Hematopoietic multipotent progenitor cell treated with erythropoietin and hydrocortisone succinate and interleukin-3 and kit ligand, for 17 days (in vitro differentiated cells): ENCODE results near the gene KRT10.

Experiments
- DNase-seq: peaks from one replicate; pipeline ENCODE4 v3.0.0-alpha.2; 2015; ENCODE audit warnings: low spot score

The KRT10 gene

GRCh38 chr17:40803617-40804082 is 18.8 kb downstream of the KRT10 start:
- DNase-seq = peak; percentile 53

- no peak for DNase-seq
Measured at GRCh38 chr17:40801157-40801556, 21.3 kb downstream of the KRT10 start.

GRCh38 chr17:40800381-40800780 is 22.0 kb downstream of the KRT10 start:
- DNase-seq = no peak

GRCh38 chr17:40799859-40800258 is 22.6 kb downstream of the KRT10 start, which contains the start of gene KRT28:
KRT28 (minus strand) TSS chr17:40799959; CDS start chr17:40799893, 66 bp downstream.
- no peak for DNase-seq

- no peak for DNase-seq
Measured at GRCh38 chr17:40796846-40797245, 25.6 kb downstream of the KRT10 start.

GRCh38 chr17:40795019-40795667 is 27.3 kb downstream of the KRT10 start:
- no peak for DNase-seq

- DNase-seq = no peak
Measured at GRCh38 chr17:40794466-40794865, 27.9 kb downstream of the KRT10 start.

- no peak for DNase-seq
Measured at GRCh38 chr17:40793832-40794231, 28.6 kb downstream of the KRT10 start.

- DNase-seq = no peak
Measured at GRCh38 chr17:40791787-40792436, 30.5 kb downstream of the KRT10 start.

- DNase-seq = no peak
Measured at GRCh38 chr17:40791111-40791510, 31.3 kb downstream of the KRT10 start.

GRCh38 chr17:40782450-40782849 is 40.0 kb downstream of the KRT10 start, which contains the start of gene KRT27:
KRT27 (minus strand) TSS chr17:40782550; CDS start chr17:40782493, 57 bp downstream.
- DNase-seq = no peak

- no peak for DNase-seq
Measured at GRCh38 chr17:40779181-40779909, 43.1 kb downstream of the KRT10 start.

GRCh38 chr17:40778461-40778860 is 44.0 kb downstream of the KRT10 start:
- DNase-seq = no peak

- no peak for DNase-seq
Measured at GRCh38 chr17:40777971-40778370, 44.4 kb downstream of the KRT10 start.

- no peak for DNase-seq
Measured at GRCh38 chr17:40777459-40777858, 45.0 kb downstream of the KRT10 start.

- DNase-seq = no peak
Measured at GRCh38 chr17:40775945-40776344, 46.5 kb downstream of the KRT10 start.

GRCh38 chr17:40772101-40772500 is 50.3 kb downstream of the KRT10 start, which contains the start of gene KRT26:
KRT26 (minus strand) TSS chr17:40772201; CDS start chr17:40772113, 88 bp downstream.
- no peak for DNase-seq
